ENCODE results near the gene WDR62. TPM values are rescaled to one million over a fixed set of nuclear protein-coding genes. Genes with fewer than 3 reads are reported as not detected.
"Not testable (repeated sequence)": the region's sequence is repeated elsewhere in the genome, so short reads cannot be mapped to it uniquely, and the experiment has no call there.

The WDR62 gene
- total and polyA plus RNA-seq, 2 experiments from 2014 or later = 2.1 to 13.4 TPM

DNA sequence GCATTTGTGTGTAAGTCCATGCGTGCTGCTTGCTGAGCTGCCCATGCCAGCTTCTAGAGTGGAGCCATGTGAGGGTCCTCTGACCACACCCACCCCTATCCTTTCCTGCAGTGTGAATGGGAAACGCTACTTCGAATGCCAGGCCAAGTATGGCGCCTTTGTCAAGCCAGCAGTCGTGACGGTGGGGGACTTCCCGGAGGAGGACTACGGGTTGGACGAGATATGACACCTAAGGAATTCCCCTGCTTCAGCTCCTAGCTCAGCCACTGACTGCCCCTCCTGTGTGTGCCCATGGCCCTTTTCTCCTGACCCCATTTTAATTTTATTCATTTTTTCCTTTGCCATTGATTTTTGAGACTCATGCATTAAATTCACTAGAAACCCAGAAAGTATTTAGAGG is 70.9 kb downstream of the WDR62 start:
- DNase-seq (ENCODE audit: low read depth in 1 of 2, low spot score in 1 of 2) = no peak
- H3K4me3 ChIP-seq = no peak overlapping the region
- TF ChIP-seq, protein P1, sequence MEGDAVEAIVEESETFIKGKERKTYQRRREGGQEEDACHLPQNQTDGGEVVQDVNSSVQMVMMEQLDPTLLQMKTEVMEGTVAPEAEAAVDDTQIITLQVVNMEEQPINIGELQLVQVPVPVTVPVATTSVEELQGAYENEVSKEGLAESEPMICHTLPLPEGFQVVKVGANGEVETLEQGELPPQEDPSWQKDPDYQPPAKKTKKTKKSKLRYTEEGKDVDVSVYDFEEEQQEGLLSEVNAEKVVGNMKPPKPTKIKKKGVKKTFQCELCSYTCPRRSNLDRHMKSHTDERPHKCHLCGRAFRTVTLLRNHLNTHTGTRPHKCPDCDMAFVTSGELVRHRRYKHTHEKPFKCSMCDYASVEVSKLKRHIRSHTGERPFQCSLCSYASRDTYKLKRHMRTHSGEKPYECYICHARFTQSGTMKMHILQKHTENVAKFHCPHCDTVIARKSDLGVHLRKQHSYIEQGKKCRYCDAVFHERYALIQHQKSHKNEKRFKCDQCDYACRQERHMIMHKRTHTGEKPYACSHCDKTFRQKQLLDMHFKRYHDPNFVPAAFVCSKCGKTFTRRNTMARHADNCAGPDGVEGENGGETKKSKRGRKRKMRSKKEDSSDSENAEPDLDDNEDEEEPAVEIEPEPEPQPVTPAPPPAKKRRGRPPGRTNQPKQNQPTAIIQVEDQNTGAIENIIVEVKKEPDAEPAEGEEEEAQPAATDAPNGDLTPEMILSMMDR (IDR thresholded peaks at IDR 0.05; ENCODE audit: low read depth, low read length) = no peak
- no peaks in the 10 kb centered on the region for H3K4me1 ChIP-seq (ENCODE audit: low read depth)
- H3K9me3 ChIP-seq (ENCODE audit: low read depth) = no peaks in the 10 kb centered on the region
- H3K36me3 ChIP-seq = peaks cover 8% of the 10 kb centered on the region
- H3K27me3 ChIP-seq = no peaks in the 10 kb centered on the region
- no peak overlapping the region for H3K27ac ChIP-seq

DNA sequence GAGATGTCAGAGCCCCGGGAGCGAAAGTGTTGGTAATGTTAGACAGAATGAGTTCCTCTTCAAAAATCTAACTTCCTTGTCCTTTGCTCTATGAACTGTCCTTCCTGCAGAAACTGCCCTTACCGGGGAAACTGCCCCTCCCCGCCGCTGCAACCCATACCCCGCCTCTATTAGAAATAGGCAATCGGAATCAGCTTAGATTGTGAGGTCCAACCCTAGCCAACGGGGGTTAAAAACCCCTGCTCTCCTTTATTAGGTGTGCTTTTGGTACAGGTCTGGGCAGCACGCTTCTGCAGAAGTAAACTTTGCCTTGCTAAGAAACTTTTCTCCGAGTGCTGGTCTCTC is 73.7 kb downstream of the WDR62 start:
- DNase-seq (ENCODE audit: low read depth in 1 of 2, low spot score in 1 of 2) = no peak
- no peaks in the 10 kb centered on the region for H3K9me3 ChIP-seq (ENCODE audit: low read depth)
- H3K4me1 ChIP-seq (ENCODE audit: low read depth) = no peaks in the 10 kb centered on the region
- TF ChIP-seq, protein P1 (IDR thresholded peaks at IDR 0.05; ENCODE audit: low read depth, low read length) = no peak
- H3K27ac ChIP-seq = peak overlapping the region; percentile 66
- no peaks in the 10 kb centered on the region for H3K27me3 ChIP-seq
- peak overlapping the region; percentile 32 for H3K4me3 ChIP-seq
- H3K36me3 ChIP-seq = peaks cover 6% of the 10 kb centered on the region

DNA sequence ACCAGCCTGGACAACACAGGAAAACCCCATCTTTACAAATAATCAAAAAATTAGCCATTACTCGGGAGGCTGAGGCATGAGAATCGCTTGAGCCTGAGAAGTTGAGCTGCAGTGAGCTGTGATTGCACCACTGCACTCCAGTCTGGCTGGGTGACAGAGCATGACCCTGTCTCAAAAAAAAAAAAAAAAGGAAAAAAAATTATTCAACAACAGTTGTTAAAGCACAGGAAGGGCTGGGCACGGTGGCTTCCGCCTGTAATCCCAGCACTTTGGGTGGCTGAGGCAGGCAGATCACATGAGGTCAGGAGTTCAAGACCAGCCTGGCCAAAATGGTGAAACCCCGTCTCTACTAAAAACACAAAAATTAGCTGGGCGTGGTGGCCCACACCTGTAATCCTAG is 76.5 kb downstream of the WDR62 start:
- H3K4me1 ChIP-seq (ENCODE audit: low read depth); H3K27me3 ChIP-seq; H3K4me3 ChIP-seq; H3K9me3 ChIP-seq (ENCODE audit: low read depth); H3K36me3 ChIP-seq; DNase-seq (ENCODE audit: low read depth in 1 of 2, low spot score in 1 of 2); H3K27ac ChIP-seq: not testable (repeated sequence)

DNA sequence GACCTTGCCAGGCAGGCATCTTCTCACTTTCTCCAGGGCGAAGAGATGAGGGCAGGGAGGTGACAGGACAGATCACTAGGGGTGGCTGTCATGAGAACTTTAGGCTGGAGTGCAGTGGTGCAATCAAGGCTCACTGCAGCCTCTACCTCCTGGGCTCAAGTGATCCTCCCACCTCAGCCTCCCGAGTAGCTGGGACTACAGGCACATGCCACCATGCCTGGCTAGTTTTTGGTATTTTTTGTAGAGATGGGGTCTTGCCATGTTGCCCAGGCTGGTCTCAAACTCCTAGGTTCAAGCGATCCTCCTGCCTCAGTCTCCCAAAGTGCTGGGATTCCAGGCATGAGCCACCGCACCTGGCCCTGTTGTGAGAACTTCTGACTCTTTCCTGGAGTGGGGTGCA is 80.2 kb downstream of the WDR62 start:
- not testable (repeated sequence) for H3K27me3 ChIP-seq; H3K4me3 ChIP-seq; H3K9me3 ChIP-seq (ENCODE audit: low read depth); H3K36me3 ChIP-seq; H3K4me1 ChIP-seq (ENCODE audit: low read depth); H3K27ac ChIP-seq; DNase-seq (ENCODE audit: low read depth in 1 of 2, low spot score in 1 of 2)

DNA sequence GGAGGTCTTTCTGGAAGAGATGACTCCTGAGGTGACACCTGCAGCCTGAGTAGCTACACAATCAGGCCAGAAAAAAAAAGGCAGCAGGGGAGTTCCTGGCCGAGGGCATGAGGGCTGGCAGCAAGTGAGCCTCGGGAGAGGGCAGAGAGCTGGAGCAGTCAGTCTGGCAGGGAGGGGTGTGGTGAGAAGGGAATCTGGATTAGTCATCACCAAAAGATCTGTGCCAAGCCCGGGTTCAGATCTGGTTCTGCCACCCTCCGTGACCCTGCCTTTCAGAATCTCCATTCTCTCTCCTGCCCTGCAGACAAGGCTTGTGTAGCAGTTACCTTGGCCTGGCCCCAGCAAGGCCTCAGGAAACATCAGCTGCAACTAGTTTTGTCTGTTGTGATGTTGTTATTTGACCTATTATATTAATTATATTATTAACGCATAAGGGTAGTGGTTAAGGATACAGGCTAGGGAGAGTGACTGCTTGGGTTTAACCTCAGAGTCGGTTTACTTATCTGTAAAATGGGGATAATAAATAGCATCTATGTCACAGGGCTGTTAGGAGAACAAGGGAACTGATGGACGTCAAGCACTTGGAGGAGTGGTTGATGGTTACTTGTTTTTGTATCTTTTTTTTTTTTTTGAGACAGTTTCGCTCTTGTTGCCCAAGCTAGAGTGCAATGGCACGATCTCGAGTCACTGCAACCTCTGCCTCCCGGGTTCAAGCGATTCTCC is 82.4 kb downstream of the WDR62 start:
- Histone ChIP-seq H3K4me3 (no peak overlapping the region), H3K36me3 (no peaks in the 10 kb centered on the region), H3K4me1 (ENCODE audit: low read depth) (peaks cover 3% of the 10 kb centered on the region), H3K9me3 (ENCODE audit: low read depth) (no peaks in the 10 kb centered on the region), H3K27me3 (peaks cover 3% of the 10 kb centered on the region), H3K27ac (no peak overlapping the region)
- peak in 1 of 2 donors; percentile 51 for DNase-seq (ENCODE audit: low read depth in 1 of 2, low spot score in 1 of 2)
- TF ChIP-seq, protein P1 (IDR thresholded peaks at IDR 0.05; ENCODE audit: low read depth, low read length) = no peak

DNA sequence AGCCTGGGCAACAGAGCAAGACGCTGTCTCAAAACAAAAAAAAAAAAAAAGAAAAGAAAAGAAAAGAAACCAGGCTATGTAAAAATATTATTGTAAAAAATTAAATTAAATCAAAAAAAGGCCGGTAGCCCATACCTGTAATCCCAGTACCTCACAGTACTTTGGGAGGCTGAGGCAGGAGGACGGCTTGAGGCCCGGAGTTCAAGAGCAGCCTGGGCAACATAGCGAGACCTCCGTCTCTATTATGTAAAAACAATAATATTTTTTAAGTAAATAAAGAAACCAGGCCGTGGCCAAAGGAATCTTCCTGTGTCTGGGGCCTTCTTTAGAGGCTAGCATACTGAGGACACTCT is 84.4 kb downstream of the WDR62 start:
- Histone ChIP-seq H3K36me3 (peaks cover 11% of the 10 kb centered on the region), H3K4me3 (peak overlapping the region; percentile 97), H3K9me3 (ENCODE audit: low read depth) (no peaks in the 10 kb centered on the region), H3K27ac (peak overlapping the region; percentile 92), H3K4me1 (ENCODE audit: low read depth) (peaks cover 3% of the 10 kb centered on the region), H3K27me3 (peaks cover 3% of the 10 kb centered on the region)
- DNase-seq (ENCODE audit: low read depth in 1 of 2, low spot score in 1 of 2) = no peak
- TF ChIP-seq, protein P1 (IDR thresholded peaks at IDR 0.05; ENCODE audit: low read depth, low read length) = no peak

All from cardiac muscle cell (in vitro differentiated cells and primary cell).